ENCODE results near the gene ZNF665. TPM values are rescaled to one million over a fixed set of nuclear protein-coding genes. Genes with fewer than 3 reads are reported as not detected.
"Not testable (repeated sequence)": the region's sequence is repeated elsewhere in the genome, so short reads cannot be mapped to it uniquely, and the experiment has no call there.

The ZNF665 gene
- total and polyA plus RNA-seq, 8 donors = 3.6 to 15.4 (median 10.1) TPM

GRCh38 chr19:53212703-53213320 is 19.7 kb upstream of the ZNF665 start:
- TF ChIP-seq CTCF (IDR thresholded peaks at IDR 0.05) = no peak
- peaks cover 0 to 37% of the 10 kb centered on the region in 2 donors for H3K36me3 ChIP-seq
- peaks cover 6 to 100% of the 10 kb centered on the region in 2 donors for H3K9me3 ChIP-seq
- intact Hi-C loops (cut with DNase I) = no loop called here
- H3K27me3 ChIP-seq = no peaks in the 10 kb centered on the region
- DNase-seq (no peak), ATAC-seq (no peak)
- no peak overlapping the region for H3K4me3 ChIP-seq
- no peaks in the 10 kb centered on the region for H3K4me1 ChIP-seq
- no peak overlapping the region for H3K27ac ChIP-seq

GRCh38 chr19:53211554-53211953 is 18.4 kb upstream of the ZNF665 start:
- DNase-seq; H3K27ac ChIP-seq; ATAC-seq; H3K27me3 ChIP-seq; intact Hi-C loops (cut with DNase I); H3K4me1 ChIP-seq; H3K4me3 ChIP-seq: not testable (repeated sequence)
- peaks cover 0 to 50% of the 10 kb centered on the region in 2 donors for H3K36me3 ChIP-seq
- peaks cover 6 to 100% of the 10 kb centered on the region in 2 donors for H3K9me3 ChIP-seq

- no peaks in the 10 kb centered on the region for H3K27me3 ChIP-seq
- H3K36me3 ChIP-seq = peaks cover 0 to 33% of the 10 kb centered on the region in 2 donors
- H3K4me3 ChIP-seq = peak overlapping the region; percentile 51 to 58
- peaks cover 0 to 28% of the 10 kb centered on the region in 2 donors for H3K4me1 ChIP-seq
- peak; percentile 96 for ATAC-seq
- peaks cover 0 to 43% of the 10 kb centered on the region in 2 donors for H3K9me3 ChIP-seq
- peak; percentile 89 to 99 (median 98) for DNase-seq
- intact Hi-C loops (cut with DNase I) = no loop called here
- H3K27ac ChIP-seq = peak overlapping the region; percentile 78 to 88
- no peak for TF ChIP-seq CTCF (IDR thresholded peaks at IDR 0.05)
Measured at GRCh38 chr19:53196777-53197396, 3.7 kb upstream of the ZNF665 start.

- no peak overlapping the region for H3K27ac ChIP-seq
- intact Hi-C loops (cut with DNase I) = no loop called here
- peak; percentile 83 to 90 for TF ChIP-seq CTCF (IDR thresholded peaks at IDR 0.05)
- DNase-seq (peak in 3 of 4 donors; percentile 67 to 87 (median 72)), ATAC-seq (peak; percentile 72)
- peaks cover 0 to 28% of the 10 kb centered on the region in 2 donors for H3K9me3 ChIP-seq
- H3K4me1 ChIP-seq = peaks cover 0 to 28% of the 10 kb centered on the region in 2 donors
- peaks cover 0 to 26% of the 10 kb centered on the region in 2 donors for H3K36me3 ChIP-seq
- no peaks in the 10 kb centered on the region for H3K27me3 ChIP-seq
- no peak overlapping the region for H3K4me3 ChIP-seq
Measured at GRCh38 chr19:53195265-53195903, 2.2 kb upstream of the ZNF665 start.

GRCh38 chr19:53193535-53194222 is 521 bp upstream of the ZNF665 start:
- H3K27ac ChIP-seq = peak overlapping the region in 1 of 2 donors; percentile 81
- no peak for TF ChIP-seq CTCF (IDR thresholded peaks at IDR 0.05)

More at GRCh38 chr19:53193535-53194222, 521 bp upstream of the ZNF665 start:
- ATAC-seq = no peak
- intact Hi-C loops (cut with DNase I) = no loop called here
- peaks cover 0 to 13% of the 10 kb centered on the region in 2 donors for H3K9me3 ChIP-seq
- H3K4me3 ChIP-seq = peak overlapping the region in 1 of 2 donors; percentile 74
- H3K4me1 ChIP-seq = peaks cover 0 to 28% of the 10 kb centered on the region in 2 donors
- no peak for DNase-seq
- H3K36me3 ChIP-seq = peaks cover 0 to 12% of the 10 kb centered on the region in 2 donors
- H3K27me3 ChIP-seq = no peaks in the 10 kb centered on the region

Data from left lung (tissue), 10 donors.